GM21529 (cell line): ENCODE measurements around the gene FOXN3.

ENCODE experiments used
- ATAC-seq: cut with Tn5 transposase; IDR thresholded peaks from one replicate; pipeline ENCODE4 v1.9.1; 2021; ENCODE audit not compliant: unreplicated experiment

FOXN3 gene

GRCh38 chr14:89432226-89432625 is 15.2 kb upstream of the FOXN3 start:
- no peak for ATAC-seq

DNA sequence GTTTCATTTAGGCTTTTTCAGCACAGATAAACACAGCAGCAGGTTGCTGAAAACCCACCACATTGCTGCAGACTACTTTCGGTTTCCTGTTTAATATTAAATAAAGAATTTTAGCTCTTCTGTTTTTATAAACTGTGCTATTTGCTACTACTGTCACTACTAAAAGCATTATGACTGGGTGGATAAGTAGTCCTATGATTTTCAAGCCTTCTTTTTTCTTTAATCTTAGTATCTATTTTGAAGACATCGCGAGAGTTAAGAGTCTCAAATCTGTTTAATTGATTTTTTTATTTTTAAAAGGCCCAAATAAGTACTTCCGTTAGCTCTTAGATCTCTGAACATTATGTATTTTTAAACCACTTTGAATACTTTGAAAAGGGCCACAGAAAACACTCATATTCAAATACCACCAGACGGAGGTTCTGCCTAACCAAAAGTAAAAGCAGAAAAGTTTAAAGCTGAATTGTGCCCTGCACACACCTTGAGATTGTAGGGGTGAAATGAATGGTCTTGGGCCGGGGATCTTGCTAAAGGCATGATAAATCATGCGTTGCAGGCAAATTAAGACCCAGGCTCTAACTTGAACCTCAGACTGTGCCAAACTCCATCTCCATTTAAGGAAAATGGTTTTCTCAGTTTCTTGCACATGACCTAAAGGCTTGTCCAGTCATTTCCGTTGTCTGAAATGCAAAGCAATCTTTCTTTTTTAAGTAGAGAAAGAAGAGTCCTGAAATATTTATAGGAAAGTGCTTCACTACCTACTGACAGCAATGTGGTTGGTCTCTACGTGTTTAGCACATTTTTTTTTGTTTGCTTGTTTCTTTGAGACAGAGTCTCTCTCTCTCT is 13.6 kb upstream of the FOXN3 start:
- peak; percentile 91 for ATAC-seq

- ATAC-seq, result no peak
These were observed 12.5 kb upstream of the FOXN3 start for GRCh38 chr14:89429199-89430181.

- no peak for ATAC-seq
These were observed 11.6 kb upstream of the FOXN3 start for GRCh38 chr14:89428546-89429198.

GRCh38 chr14:89428173-89428523 is 11.1 kb upstream of the FOXN3 start:
- no peak for ATAC-seq

GRCh38 chr14:89427426-89428172 is 10.6 kb upstream of the FOXN3 start:
- no peak for ATAC-seq

DNA sequence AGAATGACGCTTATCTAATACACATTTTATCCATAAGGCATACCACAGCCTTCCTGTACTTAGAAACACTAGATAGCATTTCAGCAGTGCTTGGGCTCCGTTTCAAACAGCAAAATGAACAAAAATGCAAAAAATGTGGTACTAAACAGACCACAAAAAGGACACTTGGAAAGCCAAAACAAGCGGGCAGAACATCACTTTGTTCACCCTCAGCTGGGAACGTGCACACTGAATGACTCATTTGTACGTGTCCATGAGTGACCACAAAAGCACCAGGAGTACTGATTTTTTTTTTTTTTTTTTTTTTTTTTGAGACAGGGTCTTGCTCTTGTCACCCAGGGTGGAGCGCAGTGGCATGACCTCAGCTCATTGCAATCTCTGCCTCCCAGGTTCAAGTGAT is 8.9 kb upstream of the FOXN3 start:
- ATAC-seq, result peak; percentile 25

- no peak for ATAC-seq
These were observed 7.2 kb upstream of the FOXN3 start for GRCh38 chr14:89424241-89424640.

- ATAC-seq, result no peak
These were observed 5.9 kb upstream of the FOXN3 start for GRCh38 chr14:89422952-89423345.

- ATAC-seq, result no peak
These were observed 5.3 kb upstream of the FOXN3 start for GRCh38 chr14:89422181-89422951.

GRCh38 chr14:89420502-89420901 is 3.5 kb upstream of the FOXN3 start:
- no peak for ATAC-seq

- no peak for ATAC-seq
These were observed 3.0 kb upstream of the FOXN3 start for GRCh38 chr14:89419973-89420482.

- ATAC-seq, result no peak
These were observed 1.9 kb upstream of the FOXN3 start for GRCh38 chr14:89418976-89419375.

DNA sequence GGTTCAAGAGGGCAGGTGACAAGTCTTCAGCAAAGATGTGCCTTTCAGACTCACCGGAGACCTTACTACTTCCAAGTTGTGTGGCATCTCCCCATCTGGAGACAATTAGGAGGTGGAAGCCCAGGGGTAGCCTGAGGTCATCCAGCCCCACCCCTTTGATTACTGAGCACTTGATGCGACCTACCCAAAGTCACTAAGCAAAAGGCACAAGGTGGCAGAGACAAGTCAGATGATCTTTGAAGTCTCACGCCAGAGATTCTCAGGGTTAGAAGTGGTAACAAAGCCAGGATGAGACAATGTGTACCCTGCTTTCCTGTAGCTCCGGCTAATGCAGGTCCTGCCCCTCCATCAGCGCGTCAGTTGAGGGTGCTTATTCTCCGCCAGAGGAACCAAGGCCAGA is 1.4 kb upstream of the FOXN3 start:
- no peak for ATAC-seq

DNA sequence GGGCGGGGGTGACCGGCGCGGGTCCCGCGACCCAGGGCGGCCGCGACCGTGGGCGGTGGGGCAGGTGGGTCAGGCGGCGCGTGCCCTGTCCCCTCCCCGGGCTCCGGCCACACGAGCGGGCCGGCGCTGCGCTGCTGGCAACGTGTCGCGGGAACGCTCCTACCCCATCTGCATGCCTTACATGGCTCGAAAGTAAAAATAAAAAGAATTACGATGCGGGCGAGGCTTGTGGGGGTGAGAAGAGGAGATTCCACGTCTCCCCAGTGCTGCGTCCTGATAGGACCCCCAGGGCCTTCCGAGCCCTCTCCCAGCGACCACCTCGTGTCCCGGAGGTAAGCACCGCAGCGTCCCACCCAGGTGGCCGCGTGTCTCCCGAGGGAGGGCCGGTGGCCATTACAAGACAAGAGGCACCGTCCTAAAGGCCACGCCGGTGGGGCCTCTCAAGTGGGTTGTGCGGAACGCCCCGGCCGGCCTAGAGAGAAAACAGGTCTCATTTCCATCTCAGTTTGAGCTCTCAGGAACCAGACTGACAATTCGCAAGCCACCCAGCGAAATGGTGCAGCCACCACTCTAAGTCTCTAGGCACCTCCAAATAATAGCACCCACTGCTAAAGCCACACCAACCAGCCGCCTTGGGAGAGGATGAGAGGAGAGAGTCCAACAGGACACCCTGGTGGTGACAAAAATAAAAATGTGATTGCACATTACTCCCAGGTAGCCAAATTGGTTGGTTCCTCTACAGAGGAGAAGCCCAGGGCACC is 612 bp upstream of the FOXN3 start:
- ATAC-seq, result peak; percentile 52

GRCh38 chr14:89416002-89416995 is 734 bp downstream of the FOXN3 start:
- ATAC-seq, result peak; percentile 84

GRCh38 chr14:89415159-89415558 is 1.9 kb downstream of the FOXN3 start:
- no peak for ATAC-seq

DNA sequence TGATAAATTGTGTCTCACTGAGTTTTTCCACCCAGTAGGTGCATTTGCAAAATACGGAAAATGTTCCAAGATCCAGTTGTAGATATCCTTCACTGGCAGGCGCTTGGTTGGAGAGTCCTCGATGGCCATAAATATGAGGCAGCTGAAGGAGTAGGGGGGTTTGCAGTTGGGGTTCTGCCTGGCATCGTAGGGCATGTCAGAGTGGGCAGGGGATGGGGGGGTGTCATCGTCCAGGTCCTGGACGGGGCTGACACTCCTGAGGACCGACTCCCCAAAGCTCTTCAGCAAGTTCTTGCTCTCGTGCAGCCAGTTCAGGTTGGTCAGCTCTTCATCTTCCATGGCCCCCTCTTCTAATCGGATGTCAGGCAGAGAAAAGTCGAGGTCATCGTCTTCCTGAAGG is 5.1 kb downstream of the FOXN3 start:
- no peak for ATAC-seq
